ENCODE data around the gene EEPD1. TPM values are rescaled to one million over a fixed set of nuclear protein-coding genes. Genes with fewer than 3 reads are reported as not detected.
"Not testable (repeated sequence)": the region's sequence is repeated elsewhere in the genome, so short reads cannot be mapped to it uniquely, and the experiment has no call there.

Gene EEPD1
- total RNA-seq, 1 donor, result 5.2 TPM

DNA sequence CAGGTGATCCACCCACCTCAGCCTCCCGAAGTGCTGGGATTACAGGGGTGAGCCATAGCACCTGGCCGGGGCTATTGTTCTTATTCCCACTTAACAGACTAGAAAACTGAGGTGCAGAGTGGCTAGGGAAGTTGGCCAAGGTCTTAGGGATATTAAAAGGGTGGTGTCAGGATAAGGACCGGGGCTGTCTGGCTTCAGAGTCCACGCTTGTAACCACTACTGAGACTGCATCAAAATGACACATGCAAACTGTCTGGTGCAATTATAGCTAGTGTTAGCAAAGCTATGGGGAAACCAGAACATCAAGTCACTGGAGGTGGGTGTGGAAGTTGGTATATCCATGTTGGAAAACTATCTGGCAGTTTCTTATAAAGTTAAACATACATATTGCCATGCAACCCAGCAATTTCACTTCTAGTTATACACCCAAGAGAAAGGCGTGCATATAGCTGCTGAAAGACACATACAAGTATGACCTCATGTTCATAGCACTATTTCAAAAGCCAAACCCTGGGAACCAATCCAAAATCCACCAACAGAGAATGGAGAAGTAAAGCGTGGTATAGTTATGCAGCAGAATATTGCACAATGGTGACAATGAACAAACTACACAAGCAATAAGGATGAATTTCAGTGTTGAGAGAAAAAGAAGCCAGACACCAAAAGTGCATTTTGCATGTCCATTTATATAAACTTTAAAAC lies 33.9 kb upstream of the EEPD1 start:
- peak; percentile 97 for DNase-seq (ENCODE audit: low read depth)
- TF ChIP-seq, protein P1, sequence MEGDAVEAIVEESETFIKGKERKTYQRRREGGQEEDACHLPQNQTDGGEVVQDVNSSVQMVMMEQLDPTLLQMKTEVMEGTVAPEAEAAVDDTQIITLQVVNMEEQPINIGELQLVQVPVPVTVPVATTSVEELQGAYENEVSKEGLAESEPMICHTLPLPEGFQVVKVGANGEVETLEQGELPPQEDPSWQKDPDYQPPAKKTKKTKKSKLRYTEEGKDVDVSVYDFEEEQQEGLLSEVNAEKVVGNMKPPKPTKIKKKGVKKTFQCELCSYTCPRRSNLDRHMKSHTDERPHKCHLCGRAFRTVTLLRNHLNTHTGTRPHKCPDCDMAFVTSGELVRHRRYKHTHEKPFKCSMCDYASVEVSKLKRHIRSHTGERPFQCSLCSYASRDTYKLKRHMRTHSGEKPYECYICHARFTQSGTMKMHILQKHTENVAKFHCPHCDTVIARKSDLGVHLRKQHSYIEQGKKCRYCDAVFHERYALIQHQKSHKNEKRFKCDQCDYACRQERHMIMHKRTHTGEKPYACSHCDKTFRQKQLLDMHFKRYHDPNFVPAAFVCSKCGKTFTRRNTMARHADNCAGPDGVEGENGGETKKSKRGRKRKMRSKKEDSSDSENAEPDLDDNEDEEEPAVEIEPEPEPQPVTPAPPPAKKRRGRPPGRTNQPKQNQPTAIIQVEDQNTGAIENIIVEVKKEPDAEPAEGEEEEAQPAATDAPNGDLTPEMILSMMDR (IDR thresholded peaks at IDR 0.05; ENCODE audit: insufficient read depth, low read depth, low read length), result no peak
- no peak overlapping the region for H3K4me3 ChIP-seq (ENCODE audit: low read depth, low read length)

DNA sequence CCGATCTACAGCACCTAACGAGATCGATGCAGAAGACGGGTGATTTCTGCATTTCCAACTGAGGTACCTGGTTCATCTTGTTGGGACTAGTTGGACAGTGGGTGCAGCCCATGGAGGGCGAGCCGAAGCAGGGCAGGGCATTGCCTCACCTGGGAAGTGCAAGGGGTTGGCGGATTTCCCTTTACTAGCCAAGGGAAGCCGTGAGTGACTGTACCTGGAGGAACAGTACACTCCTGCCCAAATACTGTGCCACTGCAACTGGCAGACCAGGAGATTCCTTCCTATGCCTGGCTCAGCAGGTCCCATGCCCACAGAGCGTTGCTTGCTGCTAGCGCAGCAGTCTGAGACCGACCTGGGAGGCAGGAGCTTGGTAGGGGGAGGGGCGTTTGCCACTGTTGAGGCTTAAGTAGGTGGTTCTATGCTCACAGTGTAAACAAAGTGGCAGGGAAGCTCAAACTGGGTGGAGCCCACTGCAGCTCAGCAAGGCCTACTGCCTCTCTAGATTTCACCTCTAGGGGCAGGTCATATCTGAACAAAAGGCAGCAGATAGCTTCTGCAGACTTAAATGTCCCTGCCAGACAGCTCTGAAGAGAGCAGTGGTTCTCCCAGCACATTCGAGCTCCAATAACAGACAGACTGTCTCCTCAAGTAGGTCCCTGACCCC lies 32.9 kb upstream of the EEPD1 start:
- H3K4me3 ChIP-seq (ENCODE audit: low read depth, low read length); DNase-seq (ENCODE audit: low read depth): not testable (repeated sequence)

DNA sequence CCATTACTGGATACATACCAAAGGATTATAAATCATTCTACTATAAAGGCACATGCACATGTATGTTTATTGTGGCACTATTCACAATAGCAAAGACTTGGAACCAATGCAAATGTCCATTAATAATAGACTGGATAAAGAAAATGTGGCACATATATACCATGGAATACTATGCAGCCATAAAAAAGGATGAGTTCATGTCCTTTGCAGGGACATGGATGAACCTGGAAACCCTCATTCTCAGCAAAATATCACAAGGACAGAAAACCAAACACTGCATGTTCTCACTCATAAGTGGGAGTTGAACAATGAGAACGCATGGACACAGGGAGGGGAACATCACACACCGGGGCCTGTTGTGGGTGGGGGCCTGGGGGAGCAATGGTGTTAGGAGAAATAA lies 27.4 kb upstream of the EEPD1 start:
- not testable (repeated sequence) for DNase-seq (ENCODE audit: low read depth); H3K4me3 ChIP-seq (ENCODE audit: low read depth, low read length)

GRCh38 chr7:36127075-36127740 lies 25.8 kb upstream of the EEPD1 start:
- no peak overlapping the region for H3K4me3 ChIP-seq (ENCODE audit: low read depth, low read length)
- TF ChIP-seq, protein P1 (IDR thresholded peaks at IDR 0.05; ENCODE audit: insufficient read depth, low read depth, low read length), result peak; percentile 50
- DNase-seq (ENCODE audit: low read depth), result peak; percentile 35

DNA sequence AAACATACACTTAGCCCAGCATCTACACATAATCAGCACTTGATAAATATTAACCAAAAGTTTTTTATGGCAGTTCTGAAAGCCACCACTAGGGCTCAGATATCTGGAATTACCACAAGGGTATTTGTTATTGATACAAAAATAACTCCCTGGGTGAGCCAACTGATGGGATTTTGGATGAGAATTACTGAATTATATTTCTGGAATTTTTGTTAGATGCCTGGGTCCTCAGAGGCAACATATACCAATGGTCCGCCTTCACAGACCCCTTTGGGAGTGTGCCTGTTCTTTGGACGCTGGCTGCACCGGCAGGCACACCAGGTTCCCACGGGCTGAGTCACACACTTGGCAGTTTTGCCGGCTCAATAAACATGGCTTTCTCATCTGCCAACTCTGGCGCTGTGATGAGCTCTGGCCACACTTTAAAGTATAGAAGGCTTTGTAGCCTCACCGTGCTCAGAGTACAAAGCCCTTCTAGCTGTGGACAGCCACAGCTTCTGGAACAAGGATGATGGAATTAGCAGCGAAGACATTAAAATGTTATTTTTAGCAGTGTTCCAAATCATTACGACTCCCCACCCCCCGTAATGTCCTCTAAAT lies 24.5 kb upstream of the EEPD1 start:
- peak overlapping the region; percentile 26 for H3K4me3 ChIP-seq (ENCODE audit: low read depth, low read length)
- TF ChIP-seq, protein P1 (IDR thresholded peaks at IDR 0.05; ENCODE audit: insufficient read depth, low read depth, low read length), result peak; percentile 74
- peak; percentile 92 for DNase-seq (ENCODE audit: low read depth)

- H3K4me3 ChIP-seq (ENCODE audit: low read depth, low read length), result no peak overlapping the region
- peak; percentile 80 for DNase-seq (ENCODE audit: low read depth)
Observed at GRCh38 chr7:36129048-36129534, 24.0 kb upstream of the EEPD1 start.

DNA sequence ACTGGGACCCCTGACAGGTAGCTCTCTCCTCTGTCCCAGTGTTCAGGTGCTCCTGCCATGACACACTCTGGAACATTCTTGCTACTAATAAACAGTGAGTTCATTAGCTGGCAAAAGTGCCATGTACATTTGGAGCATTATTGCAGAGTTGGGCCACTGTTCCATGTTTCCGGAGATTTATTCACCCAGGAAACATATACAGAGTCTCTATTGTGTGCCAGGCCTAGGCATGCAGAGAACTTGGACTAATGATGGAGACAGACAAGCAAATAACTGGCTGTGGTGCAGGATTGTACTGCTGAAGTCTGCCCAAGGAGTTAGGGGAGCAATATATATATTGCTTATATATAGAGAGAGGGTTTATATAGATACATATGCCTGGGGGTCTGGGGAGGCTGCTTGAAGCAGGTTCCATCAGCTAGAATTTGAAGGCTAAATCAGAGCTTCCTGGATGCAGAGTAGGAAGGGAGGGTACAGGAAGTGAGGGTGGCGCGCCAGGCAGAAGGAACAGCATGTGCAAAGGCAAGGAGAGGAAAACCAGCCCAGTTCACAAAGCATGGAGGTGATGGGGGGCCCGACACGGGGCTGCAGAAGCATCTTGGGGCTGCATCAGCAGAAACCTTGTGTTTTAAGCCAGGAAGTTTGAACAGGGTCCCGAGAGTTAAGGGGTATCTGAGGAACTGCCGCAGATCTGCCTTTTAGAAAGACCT lies 22.7 kb upstream of the EEPD1 start:
- H3K4me3 ChIP-seq (ENCODE audit: low read depth, low read length), result no peak overlapping the region
- DNase-seq (ENCODE audit: low read depth), result no peak
- TF ChIP-seq, protein P1 (IDR thresholded peaks at IDR 0.05; ENCODE audit: insufficient read depth, low read depth, low read length), result no peak

More at GRCh38 chr7:36129048-36129534, 24.0 kb upstream of the EEPD1 start:
- TF ChIP-seq, protein P1 (IDR thresholded peaks at IDR 0.05; ENCODE audit: insufficient read depth, low read depth, low read length), result no peak

Data from fibroblast of villous mesenchyme (primary cell).